DND-41 (cell line): ENCODE measurements around the gene DENND4B.

ENCODE experiments used
- EZH2 ChIP-seq: IDR thresholded peaks from 3 replicates; pipeline ENCODE4 v1.6.1; 2012; ENCODE audit warnings: borderline replicate concordance, low read depth, mild to moderate bottlenecking, moderate library complexity, low read length, inconsistent platforms; ENCODE audit not compliant: severe bottlenecking
- TF ChIP-seq, protein P1 (sequence below): IDR thresholded peaks from 2 replicates; pipeline ENCODE4 v1.5.1; 2012; ENCODE audit warnings: borderline replicate concordance, low read length, moderate library complexity, mild to moderate bottlenecking; ENCODE audit not compliant: poor library complexity, severe bottlenecking; ENCODE audit errors: extremely low read depth

GRCh38 chr1:153991151-153991630 is 44.7 kb upstream of the DENND4B start:
- TF ChIP-seq EZH2, result no peak
- TF ChIP-seq, protein P1, sequence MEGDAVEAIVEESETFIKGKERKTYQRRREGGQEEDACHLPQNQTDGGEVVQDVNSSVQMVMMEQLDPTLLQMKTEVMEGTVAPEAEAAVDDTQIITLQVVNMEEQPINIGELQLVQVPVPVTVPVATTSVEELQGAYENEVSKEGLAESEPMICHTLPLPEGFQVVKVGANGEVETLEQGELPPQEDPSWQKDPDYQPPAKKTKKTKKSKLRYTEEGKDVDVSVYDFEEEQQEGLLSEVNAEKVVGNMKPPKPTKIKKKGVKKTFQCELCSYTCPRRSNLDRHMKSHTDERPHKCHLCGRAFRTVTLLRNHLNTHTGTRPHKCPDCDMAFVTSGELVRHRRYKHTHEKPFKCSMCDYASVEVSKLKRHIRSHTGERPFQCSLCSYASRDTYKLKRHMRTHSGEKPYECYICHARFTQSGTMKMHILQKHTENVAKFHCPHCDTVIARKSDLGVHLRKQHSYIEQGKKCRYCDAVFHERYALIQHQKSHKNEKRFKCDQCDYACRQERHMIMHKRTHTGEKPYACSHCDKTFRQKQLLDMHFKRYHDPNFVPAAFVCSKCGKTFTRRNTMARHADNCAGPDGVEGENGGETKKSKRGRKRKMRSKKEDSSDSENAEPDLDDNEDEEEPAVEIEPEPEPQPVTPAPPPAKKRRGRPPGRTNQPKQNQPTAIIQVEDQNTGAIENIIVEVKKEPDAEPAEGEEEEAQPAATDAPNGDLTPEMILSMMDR, result no peak
